ENCODE measurements around the gene TRIP4.

TRIP4 gene

DNA sequence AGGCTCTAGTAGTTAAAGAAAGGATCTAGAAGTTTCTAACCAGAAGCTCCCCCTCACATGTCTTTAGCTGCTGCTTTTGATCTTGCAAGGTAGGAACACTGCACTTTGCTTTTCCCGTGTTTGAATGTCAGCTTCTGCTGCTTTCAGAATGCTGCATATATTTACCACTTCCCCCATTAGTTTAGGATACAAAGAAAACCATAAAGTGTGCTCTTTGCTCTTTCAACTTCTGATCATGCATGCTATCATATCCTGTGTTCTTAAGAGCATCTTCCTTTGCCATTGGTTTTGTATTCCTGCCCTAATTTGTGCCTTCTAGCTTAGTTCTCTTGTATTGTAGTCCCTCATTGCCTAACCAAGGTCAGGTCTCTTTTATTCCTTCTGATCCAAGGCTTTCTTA is 116.0 kb downstream of the TRIP4 start:
- TF ChIP-seq, protein P1, sequence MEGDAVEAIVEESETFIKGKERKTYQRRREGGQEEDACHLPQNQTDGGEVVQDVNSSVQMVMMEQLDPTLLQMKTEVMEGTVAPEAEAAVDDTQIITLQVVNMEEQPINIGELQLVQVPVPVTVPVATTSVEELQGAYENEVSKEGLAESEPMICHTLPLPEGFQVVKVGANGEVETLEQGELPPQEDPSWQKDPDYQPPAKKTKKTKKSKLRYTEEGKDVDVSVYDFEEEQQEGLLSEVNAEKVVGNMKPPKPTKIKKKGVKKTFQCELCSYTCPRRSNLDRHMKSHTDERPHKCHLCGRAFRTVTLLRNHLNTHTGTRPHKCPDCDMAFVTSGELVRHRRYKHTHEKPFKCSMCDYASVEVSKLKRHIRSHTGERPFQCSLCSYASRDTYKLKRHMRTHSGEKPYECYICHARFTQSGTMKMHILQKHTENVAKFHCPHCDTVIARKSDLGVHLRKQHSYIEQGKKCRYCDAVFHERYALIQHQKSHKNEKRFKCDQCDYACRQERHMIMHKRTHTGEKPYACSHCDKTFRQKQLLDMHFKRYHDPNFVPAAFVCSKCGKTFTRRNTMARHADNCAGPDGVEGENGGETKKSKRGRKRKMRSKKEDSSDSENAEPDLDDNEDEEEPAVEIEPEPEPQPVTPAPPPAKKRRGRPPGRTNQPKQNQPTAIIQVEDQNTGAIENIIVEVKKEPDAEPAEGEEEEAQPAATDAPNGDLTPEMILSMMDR (IDR thresholded peaks at IDR 0.05), result no peak
